NCI-H2196 treated with DMSO at 0.1 percent for 48 hours (cell line): ENCODE measurements around the gene NLGN2.

Experiments
- DNase-seq: peaks from one replicate; lab custom pipeline; 2025; ENCODE audit not compliant: unreplicated experiment; lab: John Stamatoyannopoulos, UW

NLGN2 gene

GRCh38 chr17:7462474-7463371, 55.1 kb downstream of the NLGN2 start:
- no peak for DNase-seq

GRCh38 chr17:7463372-7463846, 55.8 kb downstream of the NLGN2 start:
- no peak for DNase-seq

GRCh38 chr17:7464081-7464480, 56.4 kb downstream of the NLGN2 start:
- DNase-seq: no peak

- no peak for DNase-seq
Observed at GRCh38 chr17:7465597-7466275, 58.1 kb downstream of the NLGN2 start.

GRCh38 chr17:7466318-7466638, 58.6 kb downstream of the NLGN2 start:
- no peak for DNase-seq

GRCh38 chr17:7466639-7467341, 59.1 kb downstream of the NLGN2 start:
- DNase-seq: no peak

- DNase-seq: no peak
Observed at GRCh38 chr17:7467498-7467897, 59.9 kb downstream of the NLGN2 start.

- no peak for DNase-seq
Observed at GRCh38 chr17:7468290-7468689, 60.6 kb downstream of the NLGN2 start.

- DNase-seq: no peak
Observed at GRCh38 chr17:7468804-7469389, 61.3 kb downstream of the NLGN2 start.
